CD8-positive, alpha-beta memory T cell (primary cell): Measurements from ENCODE around the gene PARPBP. TPM values are rescaled to one million over a fixed set of nuclear protein-coding genes. Genes with fewer than 3 reads are reported as not detected.
"Not testable (repeated sequence)": the region's sequence is repeated elsewhere in the genome, so short reads cannot be mapped to it uniquely, and the experiment has no call there.

Experiments
- CTCF ChIA-PET: fragments of 350-600 bp; sonication (Branson Sonifier 250); formaldehyde crosslinking; loops from one replicate; lab custom pipeline; 2021; ENCODE audit warnings: antibody characterized with exemption; lab: Charles Lee
- POLR2A ChIA-PET: fragments of 350-600 bp; sonication (Branson Sonifier 250); formaldehyde crosslinking; loops from one replicate; lab custom pipeline; 2021; ENCODE audit warnings: antibody characterized with exemption; lab: Charles Lee
- DNase-seq, 5 donors: peaks; one replicate each; pipeline versions ENCODE4 v3.0.0 to v3.0.0-alpha.2; 2020 to 2022; ENCODE audit warnings: mixed read lengths in 1 of 5
- H3K27ac ChIP-seq: one replicate; pipeline ENCODE4 v1.7.0; 2013; ENCODE audit warnings: low read depth, mild to moderate bottlenecking, low read length, moderate library complexity
- H3K27me3 ChIP-seq: 2 replicates; pipeline ENCODE4 v1.7.0; 2013; ENCODE audit warnings: low read length, mild to moderate bottlenecking; ENCODE audit not compliant: insufficient read depth, poor library complexity, severe bottlenecking
- H3K36me3 ChIP-seq: 2 replicates; pipeline ENCODE4 v1.7.0; 2013; ENCODE audit warnings: mild to moderate bottlenecking, low read length, moderate library complexity; ENCODE audit not compliant: insufficient read depth
- H3K4me1 ChIP-seq: 2 replicates; pipeline ENCODE4 v1.7.0; 2013; ENCODE audit warnings: mild to moderate bottlenecking, low read length, moderate library complexity; ENCODE audit not compliant: insufficient read depth
- H3K4me3 ChIP-seq: 2 replicates; pipeline ENCODE4 v1.7.0; 2013; ENCODE audit warnings: mild to moderate bottlenecking, low read length
- H3K9me3 ChIP-seq: 2 replicates; pipeline ENCODE4 v1.7.0; 2013; ENCODE audit warnings: mild to moderate bottlenecking, low read length
- H3K27ac Mint-ChIP-seq, 8 donors: one replicate each; pipeline ENCODE4 v1.8.0; 2020 to 2021; ENCODE audit warnings: mixed read lengths in 8 of 8, mild to moderate bottlenecking in 6 of 8, inconsistent platforms in 3 of 8, moderate library complexity in 3 of 8
- H3K27me3 Mint-ChIP-seq, 2 donors: one replicate each; pipeline ENCODE4 v1.8.0; 2020 to 2021; ENCODE audit warnings: mixed read lengths in 2 of 2, mild to moderate bottlenecking in 1 of 2, moderate library complexity in 1 of 2
- H3K36me3 Mint-ChIP-seq, 3 donors: one replicate each; pipeline ENCODE4 v1.8.0; 2020 to 2021; ENCODE audit warnings: mixed read lengths in 3 of 3, inconsistent platforms in 1 of 3, mild to moderate bottlenecking in 1 of 3
- H3K4me1 Mint-ChIP-seq, 3 donors: one replicate each; pipeline ENCODE4 v1.8.0; 2020 to 2021; ENCODE audit warnings: mixed read lengths in 3 of 3, inconsistent platforms in 1 of 3, mild to moderate bottlenecking in 1 of 3
- H3K4me3 Mint-ChIP-seq, 7 donors: one replicate each; pipeline ENCODE4 v1.8.0; 2020 to 2021; ENCODE audit warnings: mixed read lengths in 7 of 7, mild to moderate bottlenecking in 6 of 7, moderate library complexity in 4 of 7, inconsistent platforms in 2 of 7
- H3K9me3 Mint-ChIP-seq, 5 donors: one replicate each; pipeline ENCODE4 v1.8.0; 2020 to 2022; ENCODE audit warnings: mixed read lengths in 5 of 5, mild to moderate bottlenecking in 3 of 5, moderate library complexity in 2 of 5, inconsistent platforms in 1 of 5
- polyA plus RNA-seq: library from polyadenylated mRNA; unstranded; fragments of 300-500 nt; fragmentation: Illumina TruSeq; gene quantifications from one replicate; pipeline ENCODE4 v1.2.3, GENCODE V29; 2021
- total RNA-seq, 2 experiments: library from RNA; stranded (reverse); gene quantifications; one replicate each; pipeline ENCODE4 v1.2.3, GENCODE V29; 2021

Gene PARPBP
- total and polyA plus RNA-seq, 3 experiments from 2014 or later = 1.7 to 21.2 (median 19.5) TPM

DNA sequence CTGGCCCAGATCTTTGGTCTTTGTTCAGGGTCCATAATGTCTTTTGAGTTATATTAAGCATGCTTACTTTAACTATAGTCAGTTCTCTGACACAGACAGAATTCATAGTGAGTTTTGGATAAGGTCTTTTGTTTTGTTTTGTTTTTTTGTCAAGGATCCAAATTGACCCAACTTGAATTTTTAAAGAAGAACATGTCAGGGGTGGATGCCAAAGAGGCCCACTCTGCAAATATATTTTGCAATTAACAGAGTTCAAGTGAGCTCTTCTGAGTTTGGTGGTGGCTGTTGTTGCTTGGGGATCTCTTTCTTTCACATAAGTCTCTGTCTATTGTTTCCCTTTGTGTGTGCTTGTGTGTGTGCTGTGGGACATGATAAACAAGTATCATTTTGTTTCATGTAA, 112.1 kb downstream of the PARPBP start:
- Mint-ChIP-seq H3K27me3 (peaks cover 0 to 3% of the 10 kb centered on the region in 2 donors), H3K27ac (no peak overlapping the region), H3K4me3 (no peak overlapping the region), H3K36me3 (no peaks in the 10 kb centered on the region), H3K4me1 (no peaks in the 10 kb centered on the region), H3K9me3 (no peaks in the 10 kb centered on the region)
- Histone ChIP-seq H3K36me3 (no peaks in the 10 kb centered on the region), H3K27ac (no peak overlapping the region), H3K9me3 (no peaks in the 10 kb centered on the region), H3K4me1 (no peaks in the 10 kb centered on the region), H3K4me3 (no peak overlapping the region), H3K27me3 (no peaks in the 10 kb centered on the region)
- no peak for DNase-seq
- CTCF ChIA-PET = no interaction called here
- POLR2A ChIA-PET = no interaction called here

DNA sequence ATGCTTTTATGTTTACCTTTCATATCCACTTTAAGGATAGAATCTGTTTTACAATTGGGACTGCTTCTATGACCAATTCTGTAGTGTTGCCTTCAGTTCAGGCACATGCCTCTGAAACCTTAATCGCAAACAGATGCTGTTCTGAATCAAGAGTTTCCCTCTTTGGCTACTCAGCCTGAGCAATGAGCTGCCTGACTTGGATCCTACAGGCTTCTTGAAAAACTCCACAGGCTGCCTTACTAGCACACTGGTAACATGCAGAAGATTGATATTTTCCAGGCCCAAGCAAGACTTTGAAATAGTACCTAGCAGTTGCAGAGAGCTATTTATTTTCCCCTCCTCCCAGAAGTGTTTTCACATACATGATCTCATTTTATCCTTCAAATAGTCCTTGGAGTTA, 112.5 kb downstream of the PARPBP start:
- Mint-ChIP-seq H3K36me3 (no peaks in the 10 kb centered on the region), H3K4me3 (no peak overlapping the region), H3K9me3 (no peaks in the 10 kb centered on the region), H3K4me1 (no peaks in the 10 kb centered on the region), H3K27ac (no peak overlapping the region), H3K27me3 (peaks cover 3% of the 10 kb centered on the region in 2 donors)
- Histone ChIP-seq H3K9me3 (no peaks in the 10 kb centered on the region), H3K27me3 (no peaks in the 10 kb centered on the region), H3K4me1 (no peaks in the 10 kb centered on the region), H3K36me3 (no peaks in the 10 kb centered on the region), H3K4me3 (no peak overlapping the region), H3K27ac (no peak overlapping the region)
- ChIA-PET POLR2A (no interaction called here), CTCF (no interaction called here)
- no peak for DNase-seq

- DNase-seq = no peak
- Histone ChIP-seq H3K4me1 (no peaks in the 10 kb centered on the region), H3K27ac (no peak overlapping the region), H3K27me3 (no peaks in the 10 kb centered on the region), H3K4me3 (no peak overlapping the region), H3K9me3 (no peaks in the 10 kb centered on the region), H3K36me3 (no peaks in the 10 kb centered on the region)
- Mint-ChIP-seq H3K9me3 (peaks cover 0 to 8% (median 2%) of the 10 kb centered on the region in 5 donors), H3K36me3 (no peaks in the 10 kb centered on the region), H3K27me3 (peaks cover 2 to 9% of the 10 kb centered on the region in 2 donors), H3K4me3 (no peak overlapping the region), H3K4me1 (no peaks in the 10 kb centered on the region), H3K27ac (no peak overlapping the region)
- ChIA-PET CTCF (no interaction called here), POLR2A (no interaction called here)
These were observed 114.6 kb downstream of the PARPBP start for GRCh38 chr12:102234599-102234998.

DNA sequence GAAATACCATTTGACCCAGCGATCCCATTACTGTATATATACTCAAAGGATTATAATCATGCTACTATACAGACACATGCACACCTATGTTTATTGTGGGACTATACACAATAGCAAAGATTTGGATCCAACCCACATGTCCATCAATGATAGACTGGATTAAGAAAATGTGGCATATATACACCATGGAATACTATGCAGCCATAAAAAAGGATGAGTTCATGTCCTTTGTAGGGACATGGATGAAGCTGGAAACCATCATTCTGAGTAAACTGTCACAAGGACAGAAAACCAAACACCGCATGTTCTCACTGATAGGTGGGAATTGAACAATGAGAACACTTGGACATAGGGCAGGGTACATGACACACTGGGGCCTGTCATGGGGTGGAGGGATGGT, 120.9 kb downstream of the PARPBP start:
- H3K36me3 ChIP-seq, H3K4me1 Mint-ChIP-seq, H3K27me3 Mint-ChIP-seq, CTCF ChIA-PET, H3K4me1 ChIP-seq, H3K36me3 Mint-ChIP-seq, H3K9me3 ChIP-seq, H3K4me3 ChIP-seq, H3K27ac ChIP-seq, H3K27me3 ChIP-seq, DNase-seq, H3K27ac Mint-ChIP-seq, H3K4me3 Mint-ChIP-seq, POLR2A ChIA-PET: not testable (repeated sequence)
- H3K9me3 Mint-ChIP-seq = peaks cover 5 to 11% (median 7%) of the 10 kb centered on the region in 5 donors

Other genes starting within 250 kb of the PARPBP start
- 1 to 10 TPM; 8.9 to 9.7 TPM for gene DRAM1, start 242.6 kb upstream of the PARPBP start, total RNA-seq
- gene DRAM1, start 242.6 kb upstream of the PARPBP start, polyA plus RNA-seq = 5.5 TPM
- 10 to 100 TPM; 40.0 to 42.0 TPM for gene WASHC3, start 58.2 kb upstream of the PARPBP start, total RNA-seq
- gene WASHC3, start 58.2 kb upstream of the PARPBP start, polyA plus RNA-seq = 101 TPM
- gene NUP37, start 69 bp upstream of the PARPBP start, total RNA-seq = 10 to 100 TPM; 89.7 to 90.1 TPM
- 23.3 TPM for gene NUP37, start 69 bp upstream of the PARPBP start, polyA plus RNA-seq
- 1 to 10 TPM; 2.0 to 2.1 TPM for gene PMCH, start 77.7 kb downstream of the PARPBP start, total RNA-seq
- gene PMCH, start 77.7 kb downstream of the PARPBP start, polyA plus RNA-seq = not detected